ENCODE data around the gene VAC14. TPM values are rescaled to one million over a fixed set of nuclear protein-coding genes. Genes with fewer than 3 reads are reported as not detected.

The VAC14 gene
- total RNA-seq, 4 donors from 2014 or later, result 20.5 to 44.2 (median 29.5) TPM

DNA sequence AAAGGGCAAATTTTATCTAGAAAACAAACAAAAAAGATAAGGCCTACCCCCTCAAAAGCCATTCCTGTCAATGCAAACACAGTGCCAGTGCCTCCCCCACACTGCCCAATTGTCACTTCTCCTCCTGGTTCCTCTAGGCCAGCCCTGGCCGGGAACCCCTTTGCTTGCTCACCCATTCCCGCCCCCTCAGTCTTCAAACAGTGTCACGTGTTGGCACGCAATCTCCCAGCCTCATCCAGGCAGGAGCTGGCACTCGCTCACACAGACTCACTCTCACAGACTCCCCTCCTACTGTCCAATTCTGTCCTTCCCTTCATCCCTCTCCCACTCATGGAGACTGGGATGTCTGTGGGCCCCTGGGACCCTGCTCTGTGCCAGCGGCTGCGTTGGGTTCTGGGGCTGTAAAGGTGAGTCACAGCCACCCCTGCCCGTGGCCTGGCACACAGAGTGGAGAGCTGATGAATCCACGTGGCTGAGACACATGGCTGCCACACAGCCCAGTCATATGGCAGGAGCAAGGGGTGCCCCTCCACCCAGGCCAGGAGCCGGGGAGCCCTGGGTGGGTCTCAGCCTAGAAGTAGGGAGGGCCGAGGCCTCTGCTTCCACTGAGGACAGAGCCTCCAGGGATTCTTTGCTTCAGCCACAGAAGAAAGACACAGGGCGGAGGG lies 54.8 kb downstream of the VAC14 start:
- TF ChIP-seq, protein P1, sequence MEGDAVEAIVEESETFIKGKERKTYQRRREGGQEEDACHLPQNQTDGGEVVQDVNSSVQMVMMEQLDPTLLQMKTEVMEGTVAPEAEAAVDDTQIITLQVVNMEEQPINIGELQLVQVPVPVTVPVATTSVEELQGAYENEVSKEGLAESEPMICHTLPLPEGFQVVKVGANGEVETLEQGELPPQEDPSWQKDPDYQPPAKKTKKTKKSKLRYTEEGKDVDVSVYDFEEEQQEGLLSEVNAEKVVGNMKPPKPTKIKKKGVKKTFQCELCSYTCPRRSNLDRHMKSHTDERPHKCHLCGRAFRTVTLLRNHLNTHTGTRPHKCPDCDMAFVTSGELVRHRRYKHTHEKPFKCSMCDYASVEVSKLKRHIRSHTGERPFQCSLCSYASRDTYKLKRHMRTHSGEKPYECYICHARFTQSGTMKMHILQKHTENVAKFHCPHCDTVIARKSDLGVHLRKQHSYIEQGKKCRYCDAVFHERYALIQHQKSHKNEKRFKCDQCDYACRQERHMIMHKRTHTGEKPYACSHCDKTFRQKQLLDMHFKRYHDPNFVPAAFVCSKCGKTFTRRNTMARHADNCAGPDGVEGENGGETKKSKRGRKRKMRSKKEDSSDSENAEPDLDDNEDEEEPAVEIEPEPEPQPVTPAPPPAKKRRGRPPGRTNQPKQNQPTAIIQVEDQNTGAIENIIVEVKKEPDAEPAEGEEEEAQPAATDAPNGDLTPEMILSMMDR (IDR thresholded peaks at IDR 0.05; ENCODE audit: low read depth), result no peak

DNA sequence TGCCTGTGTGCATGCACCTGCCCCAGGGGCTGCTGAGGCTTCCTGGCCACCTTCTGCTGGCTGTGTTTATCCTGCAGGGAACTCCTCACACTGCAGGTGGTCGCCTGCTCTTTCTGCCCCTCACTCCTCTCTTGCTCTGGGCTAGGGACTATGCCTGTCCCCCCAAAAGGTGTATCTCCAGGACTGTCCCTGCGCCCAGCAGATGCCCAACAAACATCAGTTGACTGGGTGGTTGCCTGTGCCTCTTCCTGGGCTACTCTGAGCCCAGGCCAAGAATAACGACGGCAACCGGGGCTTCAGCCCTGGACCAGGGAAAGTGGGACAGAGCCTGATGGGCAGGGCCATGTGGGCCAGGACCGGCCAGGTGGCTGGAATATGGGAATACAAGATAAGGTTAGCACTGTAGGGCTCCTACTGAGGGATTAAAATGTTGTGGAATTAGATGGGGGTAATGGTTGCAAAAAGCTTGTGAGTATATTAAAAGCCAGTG lies 55.4 kb downstream of the VAC14 start:
- TF ChIP-seq, protein P1 (IDR thresholded peaks at IDR 0.05; ENCODE audit: low read depth), result no peak

DNA sequence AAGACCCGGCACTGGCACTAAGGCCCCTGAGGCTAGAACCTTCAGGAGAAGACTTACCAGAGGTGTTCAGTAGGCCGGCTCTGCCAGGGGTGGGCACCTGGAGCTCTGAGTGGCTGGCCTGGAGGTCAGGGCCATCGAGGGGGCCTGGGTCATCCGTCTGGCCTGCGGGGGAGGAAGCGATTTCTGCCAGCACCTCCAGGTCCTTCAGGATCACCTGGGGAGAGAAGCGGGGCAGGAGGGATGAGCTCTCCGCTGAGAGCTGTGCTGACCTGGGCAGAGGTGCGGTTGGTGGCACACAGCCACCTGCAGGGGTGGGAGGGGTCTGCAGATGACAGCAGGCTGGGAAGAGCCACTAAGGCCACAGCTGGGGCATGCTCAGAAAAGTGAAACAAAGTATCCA lies 56.6 kb downstream of the VAC14 start:
- TF ChIP-seq, protein P1 (IDR thresholded peaks at IDR 0.05; ENCODE audit: low read depth), result no peak

DNA sequence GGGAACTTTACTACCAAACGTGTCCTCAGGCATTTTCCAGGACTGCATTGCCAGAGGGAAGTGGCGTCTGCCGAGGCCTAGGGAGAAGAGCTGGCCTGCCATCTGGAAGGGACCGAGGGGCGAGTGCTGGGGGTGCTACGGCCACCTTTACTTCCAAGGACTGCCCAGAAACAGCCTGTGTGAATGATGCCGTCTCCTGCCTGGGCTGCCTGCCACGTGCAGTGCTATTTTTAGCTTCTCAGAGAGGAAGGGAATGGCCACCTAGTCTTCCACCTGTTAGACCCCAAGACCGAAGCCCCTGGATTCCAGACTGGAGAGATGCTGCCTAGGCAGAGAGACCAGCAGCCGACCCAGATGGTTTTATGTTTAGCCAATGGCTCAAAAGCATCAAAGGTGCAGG lies 57.2 kb downstream of the VAC14 start:
- TF ChIP-seq, protein P1 (IDR thresholded peaks at IDR 0.05; ENCODE audit: low read depth), result no peak

DNA sequence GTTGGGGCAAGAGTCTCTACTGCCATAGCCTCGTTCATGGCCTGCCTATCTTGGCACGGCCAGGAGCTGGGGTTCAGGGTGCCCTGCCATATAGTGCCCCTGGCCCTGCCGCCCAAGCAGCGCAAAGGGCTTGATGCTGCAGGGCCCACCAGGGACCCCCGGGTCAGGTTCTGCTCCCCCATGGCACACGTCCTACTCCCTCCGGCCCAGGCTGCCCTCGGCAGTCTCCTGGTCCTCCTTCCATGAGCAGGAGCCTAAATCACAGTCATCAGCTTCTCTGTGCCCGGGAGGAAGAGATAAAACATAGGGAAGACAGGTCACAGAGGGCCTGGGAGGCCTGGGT lies 59.2 kb downstream of the VAC14 start:
- TF ChIP-seq, protein P1 (IDR thresholded peaks at IDR 0.05; ENCODE audit: low read depth), result no peak

DNA sequence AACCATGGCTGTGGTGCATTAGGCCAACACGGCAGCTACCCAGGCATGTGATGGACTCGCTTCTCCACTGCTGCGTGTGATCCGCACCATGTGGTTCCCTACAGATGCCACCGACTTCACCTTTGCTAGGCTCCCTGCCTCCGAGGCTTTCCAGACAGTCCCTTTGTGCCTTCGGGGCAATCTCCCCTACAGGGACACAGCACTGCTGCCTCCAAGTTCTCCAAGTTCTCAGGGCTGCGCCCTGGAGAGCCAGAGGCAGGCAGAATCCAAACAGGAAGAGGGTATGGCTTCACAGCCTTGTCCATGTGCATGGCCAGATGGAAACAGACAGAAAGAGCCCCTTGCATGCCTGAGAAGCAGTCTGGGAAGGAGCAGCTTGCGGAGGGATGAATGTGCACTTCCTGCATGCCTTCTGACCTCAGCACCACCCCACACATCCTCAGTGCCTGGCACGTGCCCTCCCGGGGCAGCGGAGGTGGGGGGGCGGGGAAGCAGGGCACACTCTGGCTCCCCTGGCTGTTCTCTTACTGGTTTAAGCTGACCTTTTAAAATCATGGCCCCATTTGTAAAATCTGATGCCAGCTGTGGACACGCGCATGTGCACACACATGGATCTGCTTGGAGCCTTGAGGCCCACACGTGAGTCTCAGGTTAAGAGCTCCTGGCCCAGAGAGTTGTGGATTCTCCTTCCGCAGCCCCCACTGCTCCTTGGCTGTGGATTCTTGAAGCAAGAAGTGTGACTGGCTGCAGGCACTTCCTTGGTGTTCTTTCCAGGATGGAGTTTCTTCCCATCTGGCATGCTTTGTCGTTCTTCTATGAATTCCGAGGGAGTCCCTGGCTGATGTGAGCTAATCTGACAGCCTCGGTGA lies 59.8 kb downstream of the VAC14 start:
- TF ChIP-seq, protein P1 (IDR thresholded peaks at IDR 0.05; ENCODE audit: low read depth), result no peak

DNA sequence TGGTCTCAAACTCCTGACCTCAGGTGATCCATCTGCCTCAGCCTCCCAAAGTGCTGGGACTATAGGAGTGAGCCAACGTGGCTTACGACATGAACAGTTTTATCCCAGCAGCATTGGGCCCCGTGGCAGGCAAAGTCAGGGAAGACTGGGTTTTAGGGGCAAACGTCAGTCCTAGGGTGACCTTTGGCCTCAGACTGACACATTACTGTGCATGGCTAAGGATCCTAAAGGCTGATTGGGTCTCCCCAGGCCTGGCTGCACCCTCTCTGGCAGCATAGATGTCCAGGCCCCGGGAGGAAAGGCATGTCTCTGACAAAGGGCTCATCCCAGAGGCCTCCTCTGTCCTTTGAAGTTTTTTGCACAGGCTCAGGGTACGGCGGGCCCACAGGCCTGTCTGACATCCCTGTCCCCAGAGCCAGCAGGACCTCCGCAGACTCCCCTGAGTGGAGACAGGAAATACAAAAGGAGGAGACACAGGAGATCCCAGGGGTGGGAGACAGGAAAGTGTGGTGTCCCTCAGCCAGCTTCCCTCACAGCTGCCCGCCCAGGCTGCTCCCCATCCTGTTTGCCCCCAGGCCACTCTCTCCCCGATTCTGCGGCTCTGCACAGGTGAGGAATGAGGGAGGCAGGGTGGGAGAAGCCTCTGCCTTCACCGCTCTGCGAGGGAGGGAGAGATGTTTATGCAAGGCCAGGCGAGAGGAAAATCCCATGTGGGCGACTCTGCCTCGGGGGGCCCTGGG lies 60.6 kb downstream of the VAC14 start:
- TF ChIP-seq, protein P1 (IDR thresholded peaks at IDR 0.05; ENCODE audit: low read depth), result no peak

All from subcutaneous adipose tissue (tissue), 4 donors.